ENCODE results near the gene RAF1. TPM values are rescaled to one million over a fixed set of nuclear protein-coding genes. Genes with fewer than 3 reads are reported as not detected.

The RAF1 gene
- total and polyA plus RNA-seq, 2 of the 13 experiments (the other 11 are each of a cell fraction or from before 2014, with no cell fraction given) = 72.2 to 91.4 TPM

DNA sequence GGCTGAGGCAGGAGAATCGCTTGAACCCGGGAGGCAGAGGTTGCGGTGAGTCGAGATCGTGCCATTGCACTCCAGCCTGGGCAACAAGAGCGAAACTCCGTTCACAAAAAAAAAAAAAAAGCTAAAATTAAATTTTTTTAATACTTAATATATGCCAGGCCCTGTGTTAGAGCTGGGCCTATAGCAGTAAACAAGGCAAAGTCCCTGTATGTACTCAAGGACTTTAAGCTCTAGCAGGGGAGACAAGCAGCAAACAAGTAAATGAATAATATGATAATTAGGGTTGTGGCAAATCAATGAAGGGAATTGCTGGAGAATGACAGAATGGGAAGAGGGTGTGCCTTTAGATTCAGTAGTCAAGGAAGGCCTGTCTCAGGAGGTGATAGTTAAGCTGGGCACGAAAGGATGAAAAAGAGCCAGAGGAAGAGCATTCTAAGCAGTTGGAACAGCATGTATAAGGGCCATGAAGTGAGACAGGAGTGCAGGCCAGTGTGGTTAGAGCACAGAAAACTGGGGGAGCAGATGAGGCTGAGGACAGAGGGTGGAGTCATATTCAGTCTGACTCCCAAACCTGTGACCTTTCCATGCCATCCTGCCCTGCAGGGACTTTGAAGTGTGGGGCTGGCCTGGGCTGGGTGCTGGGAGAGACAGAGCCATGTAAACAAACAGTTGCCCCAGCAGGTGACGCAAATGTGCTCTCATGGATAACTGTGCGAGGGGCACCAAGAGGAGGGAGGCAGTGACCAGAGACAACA is 6.6 kb upstream of the RAF1 start (continued):
- no peak for TF ChIP-seq ZBTB37 (CRISPR knock-in tag; IDR thresholded peaks at IDR 0.05)
- TF ChIP-seq ZNF788 (CRISPR knock-in tag; IDR thresholded peaks at IDR 0.05; ENCODE audit: borderline replicate concordance) = peak; percentile 38; the same call in 1 of the 2 replicates
- no peak for TF ChIP-seq ATF3 (CRISPR knock-in tag; IDR thresholded peaks at IDR 0.05)
- no peak for TF ChIP-seq ZNF333 (CRISPR knock-in tag; IDR thresholded peaks at IDR 0.05; ENCODE audit: borderline replicate concordance)
- no peak for TF ChIP-seq PCBP1 (IDR thresholded peaks at IDR 0.05; ENCODE audit: borderline replicate concordance, low read depth, low read length)
- no peak for TF ChIP-seq PHF5A (CRISPR knock-in tag; IDR thresholded peaks at IDR 0.05; ENCODE audit: low read depth, unreplicated experiment)
- TF ChIP-seq ZFP90 (CRISPR knock-in tag; IDR thresholded peaks at IDR 0.05; ENCODE audit: borderline replicate concordance) = no peak
- TF ChIP-seq NFATC3 (CRISPR knock-in tag; IDR thresholded peaks at IDR 0.05) = no peak
- TF ChIP-seq, protein P1, sequence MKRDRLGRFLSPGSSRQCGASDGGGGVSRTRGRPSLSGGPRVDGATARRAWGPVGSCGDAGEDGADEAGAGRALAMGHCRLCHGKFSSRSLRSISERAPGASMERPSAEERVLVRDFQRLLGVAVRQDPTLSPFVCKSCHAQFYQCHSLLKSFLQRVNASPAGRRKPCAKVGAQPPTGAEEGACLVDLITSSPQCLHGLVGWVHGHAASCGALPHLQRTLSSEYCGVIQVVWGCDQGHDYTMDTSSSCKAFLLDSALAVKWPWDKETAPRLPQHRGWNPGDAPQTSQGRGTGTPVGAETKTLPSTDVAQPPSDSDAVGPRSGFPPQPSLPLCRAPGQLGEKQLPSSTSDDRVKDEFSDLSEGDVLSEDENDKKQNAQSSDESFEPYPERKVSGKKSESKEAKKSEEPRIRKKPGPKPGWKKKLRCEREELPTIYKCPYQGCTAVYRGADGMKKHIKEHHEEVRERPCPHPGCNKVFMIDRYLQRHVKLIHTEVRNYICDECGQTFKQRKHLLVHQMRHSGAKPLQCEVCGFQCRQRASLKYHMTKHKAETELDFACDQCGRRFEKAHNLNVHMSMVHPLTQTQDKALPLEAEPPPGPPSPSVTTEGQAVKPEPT (CRISPR knock-in tag; IDR thresholded peaks at IDR 0.05; ENCODE audit: low read depth) = no peak
- peak; percentile 62 for TF ChIP-seq XRCC5 (optimal IDR thresholded peaks at IDR 0.05; ENCODE audit: low read length)
- no peak for TF ChIP-seq BCL6 (CRISPR knock-in tag; IDR thresholded peaks at IDR 0.05)
- TF ChIP-seq ZNF570 (CRISPR knock-in tag; IDR thresholded peaks at IDR 0.05; ENCODE audit: borderline replicate concordance) = no peak
- peak; percentile 29 for TF ChIP-seq SKI (IDR thresholded peaks at IDR 0.05; ENCODE audit: partially characterized antibody)
- TF ChIP-seq ZNF749 (CRISPR knock-in tag; IDR thresholded peaks at IDR 0.05; ENCODE audit: borderline replicate concordance) = no peak
- no peak for TF ChIP-seq ELK4 (CRISPR knock-in tag; IDR thresholded peaks at IDR 0.05; ENCODE audit: borderline replicate concordance)
- TF ChIP-seq AKNA (CRISPR knock-in tag; IDR thresholded peaks at IDR 0.05; ENCODE audit: borderline replicate concordance) = no peak
- TF ChIP-seq ATF7 (IDR thresholded peaks at IDR 0.05) = no peak
- no peak for TF ChIP-seq ATF7 (CRISPR knock-in tag; IDR thresholded peaks at IDR 0.05)
- TF ChIP-seq ZSCAN29 (CRISPR knock-in tag; conservative IDR thresholded peaks at IDR 0.05) = no peak
- no peak for TF ChIP-seq ZNF383 (CRISPR knock-in tag; IDR thresholded peaks at IDR 0.05; ENCODE audit: borderline replicate concordance)
